Caco-2 (cell line): Measurements from ENCODE around the gene LRRC7. TPM values are rescaled to one million over a fixed set of nuclear protein-coding genes. Genes with fewer than 3 reads are reported as not detected.

Experiments used
- BruUV-seq: library from RNA; stranded (reverse); fragments of 400-500 nt; replicated peaks from 2 replicates; lab custom pipeline; 2021; lab: Mats Ljungman, UMichigan
- CTCF ChIA-PET: fragments of 300-600 bp; sonication (Branson Sonifier 250); formaldehyde crosslinking; loops from one replicate; lab custom pipeline; 2022; ENCODE audit warnings: antibody characterized with exemption; lab: Charles Lee
- POLR2A ChIA-PET: fragments of 300-600 bp; sonication (Branson Sonifier 250); formaldehyde crosslinking; loops from one replicate; lab custom pipeline; 2022; ENCODE audit warnings: antibody characterized with exemption; lab: Charles Lee
- DNase-seq, 2 experiments: peaks; one replicate each; pipeline versions ENCODE4 v3.0.0 to v3.0.0-alpha.2; 2020 to 2022
- H3K27me3 ChIP-seq: replicated peaks from 2 replicates; pipeline ENCODE4 v1.6.0; 2011; ENCODE audit warnings: low read length; ENCODE audit not compliant: control insufficient read depth, insufficient read depth
- H3K36me3 ChIP-seq: 2 replicates; pipeline ENCODE4 v1.5.1; 2011; ENCODE audit warnings: low read length; ENCODE audit not compliant: control insufficient read depth, insufficient read depth
- H3K4me1 ChIP-seq: fragments of 250-450 bp; sonication (Bioruptor Pico); 2 replicates; pipeline ENCODE4 v1.5.1; 2020; ENCODE audit warnings: mild to moderate bottlenecking
- H3K4me3 ChIP-seq: 2 replicates; pipeline ENCODE4 v1.5.1; 2011; ENCODE audit warnings: low read depth, mild to moderate bottlenecking, control low read depth, low read length
- H3K9me3 ChIP-seq: fragments of 250-450 bp; sonication (Bioruptor Pico); 2 replicates; pipeline ENCODE4 v1.5.1; 2020; ENCODE audit warnings: mild to moderate bottlenecking, moderate library complexity
- H3K27ac Mint-ChIP-seq: one replicate; pipeline ENCODE4 v1.8.0; 2022; ENCODE audit warnings: mixed read lengths; ENCODE audit not compliant: unreplicated experiment
- H3K27me3 Mint-ChIP-seq: one replicate; pipeline ENCODE4 v1.8.0; 2022; ENCODE audit warnings: mixed read lengths; ENCODE audit not compliant: insufficient read depth, unreplicated experiment
- H3K36me3 Mint-ChIP-seq: one replicate; pipeline ENCODE4 v1.8.0; 2022; ENCODE audit warnings: mild to moderate bottlenecking, mixed read lengths; ENCODE audit not compliant: insufficient read depth, unreplicated experiment
- H3K4me1 Mint-ChIP-seq: one replicate; pipeline ENCODE4 v1.8.0; 2022; ENCODE audit warnings: low read depth, mixed read lengths; ENCODE audit not compliant: unreplicated experiment
- H3K4me3 Mint-ChIP-seq: one replicate; pipeline ENCODE4 v1.8.0; 2022; ENCODE audit warnings: mild to moderate bottlenecking, moderate library complexity, mixed read lengths; ENCODE audit not compliant: unreplicated experiment
- H3K9me3 Mint-ChIP-seq: one replicate; pipeline ENCODE4 v1.8.0; 2022; ENCODE audit warnings: mixed read lengths; ENCODE audit not compliant: unreplicated experiment
- CTCF ChIP-seq, 2 experiments: fragments of 200-600 bp in 1 of 2; IDR thresholded peaks; 1 replicate in 1 of 2; 2 replicates in 1 of 2; pipeline versions ENCODE4 v1.5.1 to v1.8.0; 2011 to 2022; ENCODE audit warnings: antibody characterized with exemption in 1 of 2, control low read depth in 1 of 2, inconsistent platforms in 1 of 2, low read depth in 1 of 2, low read length in 1 of 2, mild to moderate bottlenecking in 1 of 2, moderate library complexity in 1 of 2; ENCODE audit not compliant: insufficient read depth in 1 of 2, severe bottlenecking in 1 of 2, unreplicated experiment in 1 of 2
- intact Hi-C: fragments of 100-400 bp; cut with micrococcal nuclease; formaldehyde crosslinking; loops from one replicate; pipeline ENCODE4 v1.10.0; 2022; ENCODE audit not compliant: unreplicated experiment
- total RNA-seq: library from RNA; stranded (reverse); gene quantifications from 2 replicates; pipeline ENCODE4 v1.2.3, GENCODE V29; 2022

Gene LRRC7
- total RNA-seq, 1 experiment from 2014 or later, result 8.5 TPM

- H3K27ac Mint-ChIP-seq, result no peak overlapping the region
- H3K4me1 ChIP-seq, result no peaks in the 10 kb centered on the region
- H3K9me3 Mint-ChIP-seq, result no peaks in the 10 kb centered on the region
- no peak for DNase-seq
- H3K4me3 Mint-ChIP-seq, result no peak overlapping the region
- no peaks in the 10 kb centered on the region for H3K27me3 Mint-ChIP-seq
- no peaks in the 10 kb centered on the region for H3K27me3 ChIP-seq
- no peak for TF ChIP-seq CTCF (IDR thresholded peaks at IDR 0.05; ENCODE audit: insufficient read depth in 1 of 2, low read depth in 1 of 2, low read length in 1 of 2, severe bottlenecking in 1 of 2, unreplicated experiment in 1 of 2)
- H3K4me3 ChIP-seq, result no peak overlapping the region
- ChIA-PET CTCF (no interaction called here), POLR2A (no interaction called here)
- H3K36me3 Mint-ChIP-seq, result no peaks in the 10 kb centered on the region
- H3K9me3 ChIP-seq, result no peaks in the 10 kb centered on the region
- intact Hi-C loops, result no loop called here
- no TSS peak for BruUV-seq
- H3K36me3 ChIP-seq, result no peaks in the 10 kb centered on the region
- H3K4me1 Mint-ChIP-seq, result no peaks in the 10 kb centered on the region
Measured at GRCh38 chr1:69733061-69733460, 165.3 kb downstream of the LRRC7 start.

- no peaks in the 10 kb centered on the region for H3K9me3 Mint-ChIP-seq
- Histone ChIP-seq H3K4me3 (no peak overlapping the region), H3K9me3 (no peaks in the 10 kb centered on the region), H3K4me1 (no peaks in the 10 kb centered on the region), H3K27me3 (no peaks in the 10 kb centered on the region), H3K36me3 (no peaks in the 10 kb centered on the region)
- POLR2A ChIA-PET, result no interaction called here
- no TSS peak for BruUV-seq
- CTCF ChIA-PET, result interaction anchor here (0.6 kb wide), 1 partner anchor 566 kb away, joined by 3 read pairs; no protein-coding TSS in a partner anchor
- peak; percentile 43 to 45 for TF ChIP-seq CTCF (IDR thresholded peaks at IDR 0.05; ENCODE audit: insufficient read depth in 1 of 2, low read depth in 1 of 2, low read length in 1 of 2, severe bottlenecking in 1 of 2, unreplicated experiment in 1 of 2)
- peak in 1 of 2 experiments; percentile 59 for DNase-seq
- H3K4me1 Mint-ChIP-seq, result peaks cover 8% of the 10 kb centered on the region
- H3K27ac Mint-ChIP-seq, result no peak overlapping the region
- H3K36me3 Mint-ChIP-seq, result no peaks in the 10 kb centered on the region
- H3K27me3 Mint-ChIP-seq, result no peaks in the 10 kb centered on the region
- intact Hi-C loops, result loop anchor here (1.0 to 5.0 kb wide), 3 partner anchors 360 to 1265 kb away; no protein-coding TSS in a partner anchor
- no peak overlapping the region for H3K4me3 Mint-ChIP-seq
Measured at GRCh38 chr1:69737527-69738185, 169.9 kb downstream of the LRRC7 start.

- no TSS peak for BruUV-seq
- Histone ChIP-seq H3K4me3 (no peak overlapping the region), H3K9me3 (no peaks in the 10 kb centered on the region), H3K27me3 (no peaks in the 10 kb centered on the region), H3K36me3 (no peaks in the 10 kb centered on the region), H3K4me1 (no peaks in the 10 kb centered on the region)
- Mint-ChIP-seq H3K4me1 (peaks cover 8% of the 10 kb centered on the region), H3K27ac (no peak overlapping the region), H3K27me3 (no peaks in the 10 kb centered on the region), H3K36me3 (no peaks in the 10 kb centered on the region), H3K9me3 (no peaks in the 10 kb centered on the region), H3K4me3 (no peak overlapping the region)
- TF ChIP-seq CTCF (IDR thresholded peaks at IDR 0.05; ENCODE audit: insufficient read depth in 1 of 2, low read depth in 1 of 2, low read length in 1 of 2, severe bottlenecking in 1 of 2, unreplicated experiment in 1 of 2), result no peak
- no peak for DNase-seq
- POLR2A ChIA-PET, result no interaction called here
- intact Hi-C loops, result loop anchor here (5.0 kb wide), 1 partner anchor 1266 kb away; no protein-coding TSS in a partner anchor
- CTCF ChIA-PET, result no interaction called here
Measured at GRCh38 chr1:69738458-69739250, 170.9 kb downstream of the LRRC7 start.
